Vagina (tissue), 2 donors: ENCODE results near the gene GPRIN2.
"Not testable (repeated sequence)": the region's sequence is repeated elsewhere in the genome, so short reads cannot be mapped to it uniquely, and the experiment has no call there.

Experiments
- POLR2A ChIP-seq, 2 donors: fragments of 450-650 bp; IDR thresholded peaks; one replicate each; pipeline ENCODE4 v1.6.1; 2017; ENCODE audit warnings: antibody characterized with exemption in 2 of 2, mild to moderate bottlenecking in 2 of 2, moderate library complexity in 2 of 2
- TF ChIP-seq, protein P1 (sequence below), 3 experiments: fragments of 450-650 bp in 2 of 3; fragments of 200-600 bp in 1 of 3; sonication (generic) in 1 of 3; IDR thresholded peaks; one replicate each; pipeline ENCODE4 v1.5.1; 2017 to 2019; ENCODE audit warnings: antibody characterized with exemption in 3 of 3, mild to moderate bottlenecking in 2 of 3, moderate library complexity in 2 of 3

- TF ChIP-seq, protein P1, sequence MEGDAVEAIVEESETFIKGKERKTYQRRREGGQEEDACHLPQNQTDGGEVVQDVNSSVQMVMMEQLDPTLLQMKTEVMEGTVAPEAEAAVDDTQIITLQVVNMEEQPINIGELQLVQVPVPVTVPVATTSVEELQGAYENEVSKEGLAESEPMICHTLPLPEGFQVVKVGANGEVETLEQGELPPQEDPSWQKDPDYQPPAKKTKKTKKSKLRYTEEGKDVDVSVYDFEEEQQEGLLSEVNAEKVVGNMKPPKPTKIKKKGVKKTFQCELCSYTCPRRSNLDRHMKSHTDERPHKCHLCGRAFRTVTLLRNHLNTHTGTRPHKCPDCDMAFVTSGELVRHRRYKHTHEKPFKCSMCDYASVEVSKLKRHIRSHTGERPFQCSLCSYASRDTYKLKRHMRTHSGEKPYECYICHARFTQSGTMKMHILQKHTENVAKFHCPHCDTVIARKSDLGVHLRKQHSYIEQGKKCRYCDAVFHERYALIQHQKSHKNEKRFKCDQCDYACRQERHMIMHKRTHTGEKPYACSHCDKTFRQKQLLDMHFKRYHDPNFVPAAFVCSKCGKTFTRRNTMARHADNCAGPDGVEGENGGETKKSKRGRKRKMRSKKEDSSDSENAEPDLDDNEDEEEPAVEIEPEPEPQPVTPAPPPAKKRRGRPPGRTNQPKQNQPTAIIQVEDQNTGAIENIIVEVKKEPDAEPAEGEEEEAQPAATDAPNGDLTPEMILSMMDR (IDR thresholded peaks at IDR 0.05), result not testable (repeated sequence)
- TF ChIP-seq POLR2A (IDR thresholded peaks at IDR 0.05), result not testable (repeated sequence)
Observed at GRCh38 chr10:46573314-46573713, 16.9 kb upstream of the GPRIN2 start.
